Activated T-helper 9 cell treated with anti-CD3 and anti-CD28 coated beads, Interleukin-2, amount 50 U/mL, for 16 hours (primary cell): ENCODE measurements around the gene CASS4.

Experiments
- DNase-seq: peaks from one replicate; pipeline ENCODE4 v3.0.0-alpha.2; 2020; ENCODE audit warnings: low read depth

The CASS4 gene

GRCh38 chr20:56447227-56447626 is 35.2 kb downstream of the CASS4 start:
- no peak for DNase-seq

- no peak for DNase-seq
Observed at GRCh38 chr20:56449459-56449858, 37.4 kb downstream of the CASS4 start.

- no peak for DNase-seq
Observed at GRCh38 chr20:56451056-56451765, 39.2 kb downstream of the CASS4 start.

- no peak for DNase-seq
Observed at GRCh38 chr20:56453352-56453751, 41.3 kb downstream of the CASS4 start.

DNA sequence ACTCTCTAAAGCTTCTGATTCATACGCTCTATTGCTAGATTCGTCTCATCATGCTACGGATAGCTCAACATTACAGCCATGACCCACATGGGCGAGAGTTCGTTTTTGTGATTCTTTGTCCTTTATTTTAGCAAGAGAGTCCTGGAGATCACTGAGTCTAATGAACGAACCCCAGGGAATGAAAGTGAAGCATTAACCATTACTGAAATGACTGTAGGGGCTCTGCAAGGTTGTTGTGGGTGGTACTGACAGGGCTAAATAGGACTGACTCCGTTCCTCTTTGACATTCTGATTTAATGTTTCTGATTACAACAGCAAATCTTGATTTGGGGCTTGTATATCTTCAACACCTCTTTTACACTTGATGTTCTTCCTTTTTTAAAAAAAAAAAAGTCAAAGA is 42.7 kb downstream of the CASS4 start:
- no peak for DNase-seq

DNA sequence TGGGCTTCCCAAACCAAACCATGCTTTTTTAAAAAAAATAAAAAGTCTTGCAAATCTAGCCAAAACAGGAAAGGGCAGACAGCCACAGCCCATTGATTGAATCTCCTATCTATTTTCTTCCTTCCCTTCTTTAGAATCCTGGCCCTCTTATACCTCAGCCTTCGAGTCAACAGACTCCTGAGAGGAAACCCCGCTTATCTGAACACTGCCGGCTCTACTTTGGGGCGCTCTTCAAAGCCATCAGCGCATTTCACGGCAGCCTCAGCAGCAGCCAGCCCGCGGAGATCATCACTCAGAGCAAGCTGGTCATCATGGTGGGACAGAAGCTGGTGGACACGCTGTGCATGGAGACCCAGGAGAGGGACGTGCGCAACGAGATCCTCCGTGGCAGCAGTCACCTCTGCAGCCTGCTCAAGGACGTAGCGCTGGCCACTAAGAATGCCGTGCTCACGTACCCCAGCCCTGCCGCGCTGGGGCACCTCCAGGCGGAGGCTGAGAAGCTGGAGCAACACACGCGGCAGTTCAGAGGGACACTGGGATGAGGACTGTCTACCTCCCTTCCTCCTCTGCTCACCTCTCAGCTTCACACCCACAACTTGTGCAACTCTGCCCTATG is 46.3 kb downstream of the CASS4 start:
- no peak for DNase-seq

- no peak for DNase-seq
Observed at GRCh38 chr20:56460459-56460858, 48.4 kb downstream of the CASS4 start.

GRCh38 chr20:56461576-56461975 is 49.5 kb downstream of the CASS4 start:
- no peak for DNase-seq

DNA sequence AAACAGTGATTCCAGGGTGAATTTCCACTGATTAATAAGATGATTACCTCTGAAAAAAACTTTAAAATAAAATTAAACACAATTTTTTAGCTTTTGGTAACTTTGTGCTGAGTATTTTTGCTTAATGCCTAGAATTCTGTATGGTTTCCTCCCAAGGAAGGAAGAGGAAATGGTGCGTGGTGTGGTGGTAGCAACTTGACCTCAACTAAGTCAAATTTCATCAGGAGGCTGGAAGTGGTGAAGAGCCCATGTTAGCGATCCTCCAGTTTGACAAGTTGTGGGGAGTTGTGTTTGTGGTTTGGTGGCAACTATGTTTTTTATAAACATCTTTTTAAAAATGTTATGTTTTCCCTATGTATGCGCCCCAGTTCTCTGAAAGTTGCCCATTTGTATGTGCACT is 51.4 kb downstream of the CASS4 start:
- no peak for DNase-seq

- DNase-seq = no peak
Observed at GRCh38 chr20:56465997-56466396, 53.9 kb downstream of the CASS4 start.

- DNase-seq = no peak
Observed at GRCh38 chr20:56467968-56468315, 55.9 kb downstream of the CASS4 start.

GRCh38 chr20:56468316-56469076 is 56.4 kb downstream of the CASS4 start, which contains the start of gene RTF2:
Gene RTF2 (plus strand): TSS chr20:56468627. CDS start chr20:56468698, 71 bp downstream.
- peak; percentile 97 for DNase-seq

DNA sequence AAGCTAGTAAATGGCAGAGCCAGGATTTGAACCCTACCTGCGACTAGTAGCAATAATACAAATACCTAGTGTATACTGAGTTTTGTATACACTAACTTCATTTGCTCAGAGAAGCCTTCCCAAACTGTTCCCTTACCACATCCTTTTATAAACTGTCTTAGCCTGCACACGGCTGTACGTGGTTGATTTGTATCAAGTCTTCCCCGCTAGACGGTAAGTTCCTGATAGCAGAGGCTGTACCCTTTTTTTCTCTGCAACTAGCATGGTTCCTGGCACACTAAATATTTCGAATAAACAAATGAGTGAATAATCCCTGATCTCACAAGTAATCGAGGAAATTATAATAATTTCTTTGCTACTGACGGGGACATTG is 57.0 kb downstream of the CASS4 start:
- no peak for DNase-seq

- DNase-seq = no peak
Observed at GRCh38 chr20:56483970-56484369, 71.9 kb downstream of the CASS4 start.

DNA sequence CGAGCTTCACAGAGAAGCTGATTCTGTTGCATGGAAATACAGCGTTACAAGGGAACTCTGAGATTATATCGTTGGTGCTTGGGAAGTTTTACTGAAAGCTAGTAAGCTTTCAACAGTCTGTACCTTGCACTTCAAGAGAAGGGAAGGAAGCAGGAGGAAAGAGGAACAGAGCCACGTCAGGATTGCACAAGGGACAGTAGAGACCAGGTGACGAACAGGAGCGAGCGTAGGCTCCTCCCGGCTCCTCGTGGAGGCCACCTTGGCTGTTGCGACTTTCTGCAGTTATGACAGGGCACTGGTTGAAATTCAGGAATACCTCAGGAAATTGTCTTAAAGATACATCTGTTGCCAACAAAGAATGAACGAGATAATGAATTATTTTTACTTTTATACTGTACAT is 75.2 kb downstream of the CASS4 start:
- no peak for DNase-seq

- DNase-seq = no peak
Observed at GRCh38 chr20:56488566-56488965, 76.5 kb downstream of the CASS4 start.

DNA sequence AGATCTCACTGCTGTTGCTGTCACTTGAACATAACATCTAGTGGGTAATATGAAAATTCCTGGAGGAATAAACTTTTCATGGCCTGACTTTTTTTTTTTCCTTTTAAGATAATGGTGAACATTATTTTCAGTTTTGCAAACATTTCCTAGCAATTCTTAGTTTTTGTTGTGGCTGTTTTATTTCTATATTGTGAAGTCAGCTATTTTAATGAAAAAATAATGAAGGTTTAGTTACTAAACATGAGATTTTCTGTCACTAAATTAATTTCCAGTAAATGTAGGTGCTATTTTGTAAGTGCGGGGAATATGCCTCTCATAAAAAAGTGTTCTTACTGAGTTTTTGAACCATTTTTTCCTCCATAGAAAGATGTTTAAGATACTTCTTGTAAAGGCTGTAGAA is 89.1 kb downstream of the CASS4 start:
- no peak for DNase-seq

GRCh38 chr20:56503916-56504315 is 91.9 kb downstream of the CASS4 start:
- no peak for DNase-seq

DNA sequence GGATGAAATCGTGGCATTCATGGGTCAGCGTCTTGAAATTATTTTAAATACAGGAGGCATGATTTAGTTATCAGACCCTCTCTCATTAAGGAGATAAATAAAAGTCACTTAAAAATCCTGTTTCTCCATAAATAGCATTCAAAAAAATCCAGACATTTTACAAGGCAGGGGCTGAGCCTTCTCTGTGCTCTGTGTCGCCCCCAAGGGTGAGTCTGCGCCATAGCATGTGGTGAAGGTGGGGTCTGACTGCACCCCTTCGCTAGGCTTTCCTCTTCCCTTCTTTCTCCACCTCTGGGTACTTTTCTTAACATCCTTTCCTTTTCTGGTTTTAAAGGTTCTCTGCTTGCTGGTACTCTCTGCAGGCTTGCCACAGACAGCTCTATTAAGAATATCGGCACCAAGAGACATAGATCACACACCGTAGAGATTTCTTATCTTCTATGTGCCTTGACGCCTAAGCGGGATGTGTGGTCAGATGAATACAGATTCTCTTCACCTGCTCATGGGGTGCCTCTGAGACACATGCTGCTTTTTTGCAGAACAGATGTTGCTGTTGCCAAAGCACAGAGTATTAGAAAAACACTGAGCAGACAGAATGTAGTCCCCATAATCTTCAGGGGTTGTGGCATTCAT is 92.4 kb downstream of the CASS4 start:
- DNase-seq = no peak

DNA sequence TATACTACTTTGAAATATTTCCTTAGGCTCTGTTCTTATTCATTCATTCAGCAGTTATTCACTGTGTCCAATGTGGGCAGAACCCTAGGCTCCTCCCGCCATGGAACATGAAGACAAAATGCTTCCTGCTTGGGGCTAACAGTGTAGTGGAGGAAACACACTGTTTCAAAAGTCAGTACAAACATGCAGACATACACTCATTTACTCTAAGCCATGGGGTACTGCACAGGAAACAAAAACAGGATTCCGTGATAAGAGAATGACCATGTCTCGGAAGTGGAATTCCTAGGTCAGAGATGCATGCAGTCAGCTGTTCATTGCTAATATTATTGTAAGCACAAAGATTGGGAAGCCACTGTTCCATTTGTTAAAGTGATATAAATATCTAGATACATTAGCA is 94.0 kb downstream of the CASS4 start:
- DNase-seq = no peak
